SK-N-SH (cell line): Measurements from ENCODE around the gene MYO1D. TPM values are rescaled to one million over a fixed set of nuclear protein-coding genes. Genes with fewer than 3 reads are reported as not detected.

ENCODE experiments used
- CTCF ChIA-PET: fragments of 300-600, 350-600 bp; formaldehyde crosslinking; extraction: SDS; loops from one replicate; lab custom pipeline; 2021; lab: Yijun Ruan, JAX
- POLR2A ChIA-PET: fragments of 350-600 bp; sonication (Branson Sonifier 250); formaldehyde crosslinking; extraction: SDS; loops from one replicate; lab custom pipeline; 2020; ENCODE audit warnings: antibody characterized with exemption, inconsistent platforms; lab: Yijun Ruan, JAX
- DNase-seq: peaks from one replicate; pipeline ENCODE4 v3.0.0; 2012
- H2AFZ ChIP-seq: fragments of 200-600 bp; sonication (generic); 2 replicates; pipeline ENCODE4 v1.8.1; 2016; ENCODE audit warnings: antibody characterized with exemption, mild to moderate bottlenecking, low read depth
- H3F3A ChIP-seq: fragments of 200-600 bp; sonication (generic); replicated peaks from 2 replicates; pipeline ENCODE3; 2016; ENCODE audit warnings: antibody characterized with exemption, mild to moderate bottlenecking; ENCODE audit not compliant: insufficient read depth
- H3K27ac ChIP-seq, 2 experiments: fragments of 200-500 bp in 1 of 2; fragments of 200-600 bp in 1 of 2; sonication (Bioruptor generic) in 1 of 2; sonication (generic), shearing (Covaris generic) in 1 of 2; 2 replicates each; pipeline versions ENCODE4 v1.5.1 to v1.6.1; 2014 to 2016; ENCODE audit warnings: low read depth in 2 of 2, inconsistent platforms in 1 of 2, low read length in 1 of 2, mild to moderate bottlenecking in 1 of 2, mixed read lengths in 1 of 2
- H3K27me3 ChIP-seq: fragments of 200-600 bp; sonication (generic), shearing (Covaris generic); 2 replicates; pipeline ENCODE4 v1.6.1; 2016; ENCODE audit warnings: mixed run types; ENCODE audit not compliant: insufficient read depth
- H3K36me3 ChIP-seq, 2 experiments: fragments of 200-500 bp in 1 of 2; fragments of 200-600 bp in 1 of 2; sonication (Bioruptor generic) in 1 of 2; sonication (generic) in 1 of 2; replicated peaks in 1 of 2; 2 replicates each; pipeline versions ENCODE3 to v1.5.1; 2014 to 2016; ENCODE audit warnings: low read length in 1 of 2, mild to moderate bottlenecking in 1 of 2; ENCODE audit not compliant: insufficient read depth in 2 of 2, control insufficient read depth in 1 of 2
- H3K4me1 ChIP-seq, 2 experiments: fragments of 200-500 bp in 1 of 2; fragments of 200-600 bp in 1 of 2; sonication (Bioruptor generic) in 1 of 2; sonication (generic), shearing (Covaris generic) in 1 of 2; 2 replicates each; pipeline versions ENCODE4 v1.5.1 to v1.6.1; 2014 to 2016; ENCODE audit warnings: low read depth in 1 of 2, low read length in 1 of 2, mixed run types in 1 of 2; ENCODE audit not compliant: insufficient read depth in 2 of 2, control insufficient read depth in 1 of 2
- H3K4me2 ChIP-seq: fragments of 200-600 bp; sonication (generic), shearing (Covaris generic); 2 replicates; pipeline ENCODE4 v1.6.1; 2017; ENCODE audit warnings: mixed run types
- H3K4me3 ChIP-seq, 2 experiments: fragments of 200-500 bp in 1 of 2; fragments of 200-600 bp in 1 of 2; sonication (Bioruptor generic) in 1 of 2; sonication (generic), shearing (Covaris generic) in 1 of 2; 2 replicates each; pipeline versions ENCODE4 v1.5.1 to v1.8.1; 2014 to 2016; ENCODE audit warnings: low read depth in 2 of 2, inconsistent platforms in 1 of 2, low read length in 1 of 2, mild to moderate bottlenecking in 1 of 2, mixed read lengths in 1 of 2, moderate library complexity in 1 of 2
- H3K79me2 ChIP-seq: fragments of 200-600 bp; sonication (generic); 2 replicates; pipeline ENCODE4 v1.8.1; 2017; ENCODE audit warnings: mild to moderate bottlenecking; ENCODE audit not compliant: insufficient read depth
- H3K9ac ChIP-seq: fragments of 200-600 bp; sonication (generic); 2 replicates; pipeline ENCODE4 v1.6.1; 2017; ENCODE audit warnings: mixed run types
- H3K9me2 ChIP-seq: fragments of 200-600 bp; sonication (generic); 2 replicates; pipeline ENCODE4 v1.6.1; 2017; ENCODE audit warnings: mixed run types
- H3K9me3 ChIP-seq: fragments of 200-600 bp; sonication (generic); 2 replicates; pipeline ENCODE4 v1.6.1; 2017; ENCODE audit warnings: mixed run types, mild to moderate bottlenecking, moderate library complexity
- H4K20me1 ChIP-seq: fragments of 200-600 bp; sonication (generic); 2 replicates; pipeline ENCODE4 v1.6.1; 2017; ENCODE audit warnings: mild to moderate bottlenecking, mixed run types; ENCODE audit not compliant: insufficient read depth
- CTCF ChIP-seq: fragments of 200-600 bp; sonication (generic); IDR thresholded peaks from 2 replicates; pipeline ENCODE4 v1.6.1; 2017; ENCODE audit warnings: antibody characterized with exemption, mild to moderate bottlenecking, moderate library complexity
- FOXM1 ChIP-seq: IDR thresholded peaks from 2 replicates; pipeline ENCODE4 v1.4.0; 2012; ENCODE audit warnings: low read depth, mild to moderate bottlenecking
- JUND ChIP-seq: IDR thresholded peaks from 2 replicates; pipeline ENCODE4 v1.4.0; 2012
- MXI1 ChIP-seq: IDR thresholded peaks from 2 replicates; pipeline ENCODE4 v1.6.1; 2012; ENCODE audit warnings: mild to moderate bottlenecking, low read depth, low read length, improper control_type of control experiment
- REST ChIP-seq: IDR thresholded peaks from 2 replicates; pipeline ENCODE4 v1.6.1; 2012; ENCODE audit warnings: mild to moderate bottlenecking, low read depth, low read length, moderate library complexity
- TCF12 ChIP-seq: IDR thresholded peaks from 2 replicates; pipeline ENCODE4 v1.4.0; 2012
- WGBS: methylation state at CpG from one replicate; pipeline ENCODE4 v1.1.6; 2017; ENCODE audit warnings: low lambda C conversion rate; 5-methylcytosine and 5-hydroxymethylcytosine counted together
- polyA plus RNA-seq, 3 experiments: library from polyadenylated mRNA; depleted of rRNA; stranded (reverse); fragments of >200 nt; gene quantifications; 2 replicates each; pipeline ENCODE4 v1.2.3, GENCODE V29; 2012

The MYO1D gene
- polyA plus RNA-seq, 1 of the 3 experiments (the other 2 are of a cell fraction): 20.4 TPM

- no peaks in the 10 kb centered on the region for H3F3A ChIP-seq
These were observed 317.8 kb downstream of the MYO1D start for GRCh38 chr17:32558997-32559650.

More at GRCh38 chr17:32558997-32559650, 317.8 kb downstream of the MYO1D start:
- no peaks in the 10 kb centered on the region for H4K20me1 ChIP-seq
- no peak overlapping the region for H3K27ac ChIP-seq
- H3K27me3 ChIP-seq: no peaks in the 10 kb centered on the region
- H3K9me2 ChIP-seq: no peaks in the 10 kb centered on the region
- no peaks in the 10 kb centered on the region for H3K36me3 ChIP-seq
- ChIA-PET POLR2A (no interaction called here), CTCF (interaction anchor here (1.5 kb wide), 1 partner anchor 9 kb away, joined by 3 read pairs; no protein-coding TSS in a partner anchor)
- peak; percentile 32 for DNase-seq
- H3K4me3 ChIP-seq: no peak overlapping the region
- H3K9ac ChIP-seq: no peak overlapping the region
- no peak overlapping the region for H3K4me2 ChIP-seq
- H3K9me3 ChIP-seq: no peaks in the 10 kb centered on the region
- TF ChIP-seq JUND: no peak
- TF ChIP-seq CTCF: no peak
- no peak for TF ChIP-seq TCF12
- TF ChIP-seq REST: no peak
- no peak for TF ChIP-seq FOXM1
- 0 out of 2 replicates have a peak, but pooled peaks have one; percentile 16 for TF ChIP-seq MXI1
- no peaks in the 10 kb centered on the region for H3K79me2 ChIP-seq
- WGBS: 74% methylated on average over 4 of the region's 4 CpGs
- no peaks in the 10 kb centered on the region; a peak in 1 of 4 replicates for H3K4me1 ChIP-seq
- H2AFZ ChIP-seq: no peak overlapping the region
